ENCODE measurements around the gene PFDN6. TPM values are rescaled to one million over a fixed set of nuclear protein-coding genes. Genes with fewer than 3 reads are reported as not detected.

The PFDN6 gene
- total RNA-seq, 1 donor from 2014 or later: 69.7 TPM

GRCh38 chr6:33276581-33276863 is 12.9 kb upstream of the PFDN6 start:
- peaks cover 3% of the 10 kb centered on the region for H3K9me3 Mint-ChIP-seq (ENCODE audit: unreplicated experiment)
- peak overlapping the region; percentile 90 for H3K4me3 Mint-ChIP-seq (ENCODE audit: unreplicated experiment)
- peaks cover 40% of the 10 kb centered on the region for H3K4me1 Mint-ChIP-seq (ENCODE audit: low read depth, unreplicated experiment)
- H3K27me3 Mint-ChIP-seq (ENCODE audit: unreplicated experiment): peaks cover 11% of the 10 kb centered on the region
- no peaks in the 10 kb centered on the region for H3K36me3 Mint-ChIP-seq (ENCODE audit: unreplicated experiment)
- TF ChIP-seq CTCF (IDR thresholded peaks at IDR 0.05; ENCODE audit: partially characterized antibody, unreplicated experiment): no peak
- no peak for DNase-seq
- peak overlapping the region; percentile 88 for H3K27ac Mint-ChIP-seq (ENCODE audit: unreplicated experiment)

- peaks cover 40% of the 10 kb centered on the region for H3K4me1 Mint-ChIP-seq (ENCODE audit: low read depth, unreplicated experiment)
- H3K4me3 Mint-ChIP-seq (ENCODE audit: unreplicated experiment): peak within 1 kb of the TSS; percentile 91
- peak within 1 kb of the TSS; percentile 91 for H3K27ac Mint-ChIP-seq (ENCODE audit: unreplicated experiment)
- peaks cover 3% of the 10 kb centered on the region for H3K9me3 Mint-ChIP-seq (ENCODE audit: unreplicated experiment)
- DNase-seq: peak; percentile 85
- peak; percentile 88 for TF ChIP-seq CTCF (IDR thresholded peaks at IDR 0.05; ENCODE audit: partially characterized antibody, unreplicated experiment)
- H3K36me3 Mint-ChIP-seq (ENCODE audit: unreplicated experiment): no peaks in the 10 kb centered on the region
- peaks cover 9% of the 10 kb centered on the region for H3K27me3 Mint-ChIP-seq (ENCODE audit: unreplicated experiment)
Observed at GRCh38 chr6:33276864-33277662, 12.3 kb upstream of the PFDN6 start, which contains the start of gene B3GALT4. TSS of gene B3GALT4 (plus strand) at chr6:33277123. CDS start at chr6:33277420, 297 bp downstream.

- Mint-ChIP-seq H3K4me1 (ENCODE audit: low read depth, unreplicated experiment) (peaks cover 35% of the 10 kb centered on the region), H3K4me3 (ENCODE audit: unreplicated experiment) (peak overlapping the region; percentile 91), H3K9me3 (ENCODE audit: unreplicated experiment) (peaks cover 3% of the 10 kb centered on the region), H3K36me3 (ENCODE audit: unreplicated experiment) (no peaks in the 10 kb centered on the region), H3K27ac (ENCODE audit: unreplicated experiment) (peak overlapping the region; percentile 91), H3K27me3 (ENCODE audit: unreplicated experiment) (peaks cover 9% of the 10 kb centered on the region)
- no peak for DNase-seq
- no peak for TF ChIP-seq CTCF (IDR thresholded peaks at IDR 0.05; ENCODE audit: partially characterized antibody, unreplicated experiment)
Observed at GRCh38 chr6:33277663-33278391, 11.6 kb upstream of the PFDN6 start.

GRCh38 chr6:33278392-33278741 is 11.0 kb upstream of the PFDN6 start:
- Mint-ChIP-seq H3K27ac (ENCODE audit: unreplicated experiment) (peak overlapping the region; percentile 28), H3K27me3 (ENCODE audit: unreplicated experiment) (peaks cover 9% of the 10 kb centered on the region), H3K4me1 (ENCODE audit: low read depth, unreplicated experiment) (peaks cover 31% of the 10 kb centered on the region), H3K9me3 (ENCODE audit: unreplicated experiment) (peaks cover 3% of the 10 kb centered on the region), H3K36me3 (ENCODE audit: unreplicated experiment) (no peaks in the 10 kb centered on the region), H3K4me3 (ENCODE audit: unreplicated experiment) (peak overlapping the region; percentile 67)
- no peak for TF ChIP-seq CTCF (IDR thresholded peaks at IDR 0.05; ENCODE audit: partially characterized antibody, unreplicated experiment)
- DNase-seq: no peak

GRCh38 chr6:33278810-33279209 is 10.6 kb upstream of the PFDN6 start:
- Mint-ChIP-seq H3K27ac (ENCODE audit: unreplicated experiment) (peak overlapping the region; percentile 50), H3K9me3 (ENCODE audit: unreplicated experiment) (peaks cover 3% of the 10 kb centered on the region), H3K4me3 (ENCODE audit: unreplicated experiment) (peak overlapping the region; percentile 67), H3K4me1 (ENCODE audit: low read depth, unreplicated experiment) (peaks cover 30% of the 10 kb centered on the region), H3K27me3 (ENCODE audit: unreplicated experiment) (peaks cover 9% of the 10 kb centered on the region), H3K36me3 (ENCODE audit: unreplicated experiment) (no peaks in the 10 kb centered on the region)
- no peak for DNase-seq
- no peak for TF ChIP-seq CTCF (IDR thresholded peaks at IDR 0.05; ENCODE audit: partially characterized antibody, unreplicated experiment)
